HG03103 (cell line): ENCODE data around the gene ZNF628.
"Not testable (repeated sequence)": the region's sequence is repeated elsewhere in the genome, so short reads cannot be mapped to it uniquely, and the experiment has no call there.

ENCODE experiments used
- ATAC-seq: cut with Tn5 transposase; IDR thresholded peaks from one replicate; pipeline ENCODE4 v1.9.1; 2021; ENCODE audit warnings: low read depth; ENCODE audit not compliant: unreplicated experiment

ZNF628 gene

GRCh38 chr19:55448175-55448490 is 28.3 kb upstream of the ZNF628 start:
- ATAC-seq, result not testable (repeated sequence)

DNA sequence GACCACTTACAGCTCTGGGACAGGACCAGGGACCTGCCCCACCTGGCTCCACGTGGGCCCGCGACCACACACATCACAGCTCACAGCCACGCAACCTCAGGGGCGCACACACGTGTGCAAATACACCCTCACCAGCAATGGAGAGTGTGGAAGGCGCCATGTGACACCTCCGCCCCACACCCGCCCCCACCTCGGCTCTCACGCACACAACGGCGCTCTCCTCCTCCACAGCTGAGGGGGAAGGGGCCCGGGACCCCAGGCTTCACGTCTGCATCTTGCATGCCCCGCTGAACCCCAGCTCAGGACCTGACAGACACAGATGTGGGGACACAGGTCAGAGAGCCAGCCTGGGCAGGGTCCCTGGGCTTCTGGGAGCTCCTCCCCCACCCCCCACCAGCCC is 26.9 kb upstream of the ZNF628 start:
- no peak for ATAC-seq

DNA sequence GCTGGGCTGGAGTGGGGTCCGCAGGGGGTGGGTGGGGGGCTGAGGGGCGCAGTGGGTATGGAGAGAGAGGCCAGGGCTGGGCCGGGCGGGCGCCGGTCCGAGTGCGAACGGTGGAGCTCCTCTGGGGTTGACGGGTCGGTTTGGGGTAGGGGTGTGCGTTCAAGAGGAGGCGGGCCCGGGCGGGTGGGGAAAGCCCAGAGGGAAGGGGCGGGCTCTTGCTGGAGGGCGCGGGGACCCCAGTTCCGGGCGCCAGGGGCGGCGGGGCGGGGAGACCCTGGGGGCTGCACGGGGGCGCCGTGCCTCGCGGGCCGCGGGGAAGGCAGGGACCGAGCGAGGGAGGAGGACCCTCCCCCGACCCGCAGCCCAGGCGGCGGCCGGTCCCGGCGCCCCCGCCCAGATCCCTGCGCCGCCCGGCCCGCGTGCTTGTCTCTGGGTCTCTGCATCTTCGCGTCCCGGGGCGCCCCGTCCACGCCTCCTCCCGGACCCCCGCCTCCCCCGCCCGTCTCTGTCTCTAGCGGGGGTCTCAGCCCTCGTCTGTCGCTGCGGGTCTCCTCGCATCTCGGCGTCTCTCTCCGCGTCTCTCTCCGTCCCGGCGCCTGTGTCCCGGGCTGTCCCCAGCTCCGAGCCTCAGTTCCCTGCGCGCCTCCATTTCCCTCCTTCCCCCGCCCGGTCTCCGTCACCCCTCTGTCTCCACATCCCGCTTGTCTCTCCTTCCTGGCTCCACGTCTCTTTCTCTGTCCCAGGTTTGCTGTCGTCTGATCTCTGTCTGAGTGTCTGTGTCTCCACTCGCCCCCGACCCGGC is 25.1 kb upstream of the ZNF628 start:
- ATAC-seq, result no peak

DNA sequence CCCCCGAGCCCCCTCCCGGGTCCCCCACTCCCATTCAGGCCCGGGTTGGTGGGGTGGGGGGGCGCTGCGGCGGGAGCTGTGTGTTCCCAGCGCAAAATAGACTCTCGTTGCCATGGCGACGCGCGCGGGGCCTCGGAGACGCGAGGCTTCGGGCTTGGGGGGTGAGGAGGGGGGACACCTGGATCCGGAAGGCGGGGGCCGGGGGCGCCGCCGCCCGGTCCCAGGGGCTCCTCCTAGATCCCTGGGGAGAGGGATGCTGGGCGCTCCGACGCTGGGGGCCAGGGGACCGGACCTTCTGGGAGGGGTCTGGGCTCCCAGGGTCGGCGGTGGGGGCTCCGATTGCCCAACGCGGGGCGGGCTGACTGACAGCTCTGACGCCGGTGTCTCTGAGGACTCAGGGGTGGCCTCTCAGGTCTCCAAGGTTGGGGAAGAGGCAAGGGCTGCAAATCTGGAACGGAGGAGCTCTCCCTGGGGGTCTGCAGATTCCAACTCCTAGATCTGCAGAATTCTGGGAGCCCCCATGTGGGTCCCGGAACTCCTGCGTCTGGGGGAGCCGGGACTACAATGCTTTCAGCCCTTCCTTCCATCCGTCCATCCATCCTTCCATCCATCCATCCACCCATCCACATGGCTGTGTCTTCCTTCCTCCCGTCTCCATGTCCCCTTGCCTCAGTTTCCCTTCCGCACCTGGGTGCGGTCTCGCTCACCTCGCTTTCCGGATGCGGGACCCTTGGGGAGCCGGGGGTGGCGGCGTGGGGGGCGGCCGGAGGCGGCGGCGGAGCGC is 24.3 kb upstream of the ZNF628 start:
- ATAC-seq, result no peak

GRCh38 chr19:55452749-55453346 is 23.6 kb upstream of the ZNF628 start:
- no peak for ATAC-seq

DNA sequence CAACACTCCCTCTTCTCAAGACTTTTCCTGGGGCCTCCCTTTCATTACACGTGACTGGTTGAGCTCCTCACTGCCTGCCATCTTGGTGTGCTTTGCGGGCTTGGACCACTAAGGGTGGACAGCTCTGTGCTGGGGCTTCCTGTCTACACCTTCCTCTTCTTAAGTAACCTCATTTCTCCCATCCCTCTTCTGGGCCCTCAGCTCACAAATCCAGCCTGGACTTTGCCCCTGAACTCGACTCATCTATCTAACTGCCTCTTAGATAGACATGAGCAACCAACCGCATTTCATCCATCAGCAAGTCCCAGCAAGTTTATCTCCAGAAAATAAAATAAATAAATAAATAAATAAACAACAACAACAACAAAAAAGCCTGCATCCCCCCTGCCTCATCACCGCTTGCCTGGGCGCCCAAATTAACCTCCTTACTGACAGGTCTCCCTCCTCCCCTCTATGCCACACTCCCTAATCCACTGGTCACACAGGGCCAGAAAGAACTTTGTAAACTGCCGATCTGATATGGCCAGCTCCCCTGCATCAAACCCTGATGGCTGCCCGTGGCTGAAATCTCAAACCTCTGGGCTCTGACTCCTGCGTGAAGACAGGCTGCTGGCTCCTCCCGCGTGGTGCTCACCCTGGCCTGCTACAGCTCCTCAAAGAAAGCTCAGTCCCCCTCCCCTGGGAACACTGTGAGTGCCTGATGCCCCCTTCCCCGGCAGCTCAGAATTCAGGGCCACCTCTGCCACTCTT is 22.7 kb upstream of the ZNF628 start:
- no peak for ATAC-seq

GRCh38 chr19:55454787-55455243 is 21.6 kb upstream of the ZNF628 start:
- ATAC-seq, result no peak

DNA sequence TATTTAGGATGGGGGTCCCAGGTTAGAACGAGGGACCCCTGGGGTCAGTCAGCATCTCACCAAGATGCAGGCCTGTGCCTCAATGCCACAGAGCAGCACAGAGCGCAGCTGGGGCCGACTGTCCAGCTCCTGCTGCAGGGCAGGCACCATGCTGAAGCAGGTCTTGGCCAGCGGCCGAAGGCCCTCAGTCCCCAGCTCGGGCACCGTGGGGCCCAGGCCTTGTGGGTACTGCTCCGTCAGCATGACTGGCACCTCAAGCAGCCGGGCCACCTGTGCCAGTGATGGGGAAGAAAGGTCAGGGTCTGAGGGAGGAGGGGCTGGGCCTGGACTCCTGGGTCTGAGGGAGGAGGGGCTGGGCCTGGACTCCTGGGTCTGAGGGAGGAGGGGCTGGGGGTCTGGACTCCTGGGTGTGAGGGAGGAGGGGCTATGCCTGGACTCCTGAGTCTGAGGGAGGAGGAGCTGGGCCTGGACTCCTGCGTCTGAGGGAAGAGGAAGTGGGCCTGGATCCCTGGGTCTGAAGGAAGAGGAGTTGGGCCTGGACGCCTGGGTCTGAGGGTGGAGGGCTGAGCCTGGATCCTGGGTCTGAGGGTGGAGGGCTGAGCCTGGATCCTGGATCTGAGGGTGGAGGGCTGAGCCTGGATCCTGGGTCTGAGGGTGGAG is 20.7 kb upstream of the ZNF628 start:
- ATAC-seq, result no peak

- ATAC-seq, result no peak
Observed at GRCh38 chr19:55456347-55456746, 20.1 kb upstream of the ZNF628 start.

GRCh38 chr19:55457683-55458457 is 18.5 kb upstream of the ZNF628 start:
- ATAC-seq, result no peak

DNA sequence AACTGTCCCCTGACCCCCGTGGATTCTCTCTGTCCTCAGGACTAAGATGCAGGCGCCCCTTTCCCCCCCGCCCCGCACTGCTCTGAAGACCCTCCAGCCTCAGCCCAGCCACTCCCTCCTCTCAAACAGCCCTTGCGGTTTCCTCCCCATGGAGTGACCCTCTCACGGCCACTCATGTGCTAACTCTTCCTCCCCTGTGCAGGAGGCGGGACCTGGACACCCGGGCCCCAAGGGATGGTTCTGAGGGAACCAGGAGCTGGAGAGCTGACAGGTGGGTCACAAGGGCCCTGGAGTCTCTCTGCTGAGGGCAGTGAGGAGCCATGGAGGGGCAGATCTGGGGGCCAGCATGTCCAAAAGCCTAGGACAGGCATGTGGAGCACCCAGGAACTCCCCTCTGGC is 16.9 kb upstream of the ZNF628 start:
- ATAC-seq, result no peak

DNA sequence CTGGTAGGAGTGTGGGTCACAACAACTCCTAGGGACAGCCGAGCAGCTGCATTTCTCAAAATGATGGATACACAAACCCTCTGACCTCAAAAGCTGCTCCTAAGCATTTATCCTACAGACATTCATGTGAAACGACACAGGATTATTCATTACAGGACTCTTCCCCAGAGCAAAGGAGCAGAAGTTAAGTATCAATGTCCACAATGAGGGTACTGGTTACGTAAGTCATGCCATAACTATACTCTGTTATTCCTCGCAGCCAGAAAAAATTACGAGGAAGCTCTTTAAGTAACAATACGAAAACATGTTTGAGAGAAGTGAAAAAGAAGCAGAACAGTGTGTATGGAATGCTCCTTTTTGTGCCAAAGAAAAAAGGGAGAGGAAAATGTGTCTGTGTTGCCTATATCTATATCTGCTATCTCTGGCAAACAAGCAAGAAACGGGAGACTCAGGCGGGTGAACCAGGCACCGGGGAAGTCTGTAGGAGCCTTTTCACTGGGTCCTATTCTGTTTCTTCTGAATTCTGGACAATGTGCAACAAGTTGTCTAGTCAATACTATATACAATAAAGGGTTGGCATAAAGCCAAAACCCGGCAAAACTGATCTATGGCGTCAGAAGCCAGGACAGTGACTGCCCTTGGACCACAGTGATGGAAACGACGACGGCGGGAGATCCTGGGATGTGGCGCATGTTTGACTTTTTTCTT is 16.3 kb upstream of the ZNF628 start:
- ATAC-seq, result no peak

DNA sequence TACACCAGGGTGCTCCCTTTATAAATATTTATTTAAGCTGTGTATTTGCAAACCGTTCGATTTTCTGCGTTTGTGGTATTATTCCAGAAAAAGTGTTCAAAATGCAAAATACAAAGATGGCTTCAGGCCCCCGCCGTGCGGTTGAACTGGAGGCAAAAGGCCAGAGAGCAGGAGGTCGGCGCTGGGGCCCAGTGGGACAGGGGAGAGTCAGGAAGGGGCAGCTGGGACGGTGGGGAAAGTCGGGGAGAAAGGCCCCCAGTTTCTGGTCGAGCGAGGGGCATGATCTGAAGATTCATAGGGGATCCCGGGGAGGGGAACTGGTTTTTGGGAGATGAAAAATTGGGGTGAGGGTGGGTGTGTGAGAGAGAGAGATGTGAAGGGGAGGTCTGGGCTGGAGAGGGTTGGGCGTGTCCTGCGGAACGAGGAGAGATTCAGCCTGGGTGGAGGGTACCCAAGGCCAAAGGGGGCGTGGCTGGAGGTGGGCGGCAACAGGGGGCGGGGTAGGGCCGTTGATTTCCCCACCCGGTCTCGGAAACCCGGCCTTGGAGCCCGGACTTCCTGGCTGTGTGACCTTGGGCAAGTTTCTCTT is 15.7 kb upstream of the ZNF628 start:
- ATAC-seq, result no peak

GRCh38 chr19:55461259-55461973 is 15.0 kb upstream of the ZNF628 start, which contains the start of gene ISOC2:
TSS of gene ISOC2 (minus strand) at chr19:55461642. CDS start at chr19:55456486, 5,156 bp downstream.
- peak; percentile 94 for ATAC-seq

- no peak for ATAC-seq
Observed at GRCh38 chr19:55461974-55462626, 14.3 kb upstream of the ZNF628 start.

DNA sequence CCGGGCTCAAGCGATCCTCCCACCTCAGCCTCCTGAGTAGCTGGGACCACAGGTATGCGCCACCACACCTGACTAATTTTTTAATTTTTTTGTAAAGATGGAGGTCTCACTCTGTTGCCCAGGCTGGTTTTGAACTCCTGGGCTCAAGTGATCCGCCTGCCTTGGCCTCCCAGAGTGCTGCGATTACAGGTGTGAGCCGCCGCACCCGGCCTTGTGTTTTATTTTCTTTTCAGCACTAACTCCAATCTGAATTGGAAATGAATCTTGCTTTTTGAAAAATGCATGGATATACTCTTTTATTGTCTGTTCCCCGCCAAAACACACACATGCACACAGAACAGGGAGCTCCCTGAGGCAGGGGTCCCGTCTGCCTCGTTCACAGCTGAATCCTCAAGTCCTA is 13.7 kb upstream of the ZNF628 start:
- ATAC-seq, result no peak

DNA sequence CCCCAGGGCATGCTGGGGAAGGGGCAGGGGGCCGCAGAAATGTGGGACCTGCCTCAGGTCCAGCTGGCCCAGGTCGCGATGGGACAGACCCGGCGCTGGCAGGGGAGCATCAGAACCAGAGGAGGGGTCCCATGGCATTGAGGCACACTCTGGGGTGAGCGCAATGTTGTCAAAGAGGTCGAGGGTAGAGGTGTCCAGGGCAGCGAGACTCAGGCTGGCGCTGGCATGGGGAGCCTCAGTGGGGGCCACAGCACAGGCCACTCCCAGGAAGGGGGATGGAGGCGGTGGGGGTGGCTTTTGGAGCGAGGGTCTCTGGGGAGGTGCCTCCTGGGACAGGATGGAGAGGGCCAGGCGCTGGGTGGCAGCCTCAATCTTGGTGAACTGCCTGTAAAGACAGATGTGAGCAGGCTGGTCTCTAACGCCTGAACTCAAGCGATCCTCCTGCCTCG is 12.8 kb upstream of the ZNF628 start:
- ATAC-seq, result no peak
